Measurements from ENCODE around the gene ZNF471. TPM values are rescaled to one million over a fixed set of nuclear protein-coding genes. Genes with fewer than 3 reads are reported as not detected.

ZNF471 gene
- total RNA-seq, 1 donor from 2014 or later: 4.2 TPM

- peaks cover 9% of the 10 kb centered on the region for H3K4me1 ChIP-seq
- H3K9me3 ChIP-seq: peaks cover 54% of the 10 kb centered on the region
- no peak overlapping the region for H3K4me3 ChIP-seq
- intact Hi-C loops (cut with DNase I): no loop called here
- no peak for DNase-seq (ENCODE audit: extremely low spot score in 2 of 2)
- H3K27me3 ChIP-seq: no peaks in the 10 kb centered on the region
- TF ChIP-seq POLR2A (IDR thresholded peaks at IDR 0.05) (no peak), CTCF (IDR thresholded peaks at IDR 0.05) (no peak), POLR2AphosphoS5 (IDR thresholded peaks at IDR 0.05; ENCODE audit: insufficient read depth in 1 of 2, low read depth in 1 of 2) (no peak)
- H3K27ac ChIP-seq: no peak overlapping the region
- peaks cover 7 to 85% of the 10 kb centered on the region in 2 donors for H3K36me3 ChIP-seq
Observed at GRCh38 chr19:56572589-56572988, 64.9 kb downstream of the ZNF471 start.

GRCh38 chr19:56573914-56574313 lies 66.3 kb downstream of the ZNF471 start:
- peaks cover 67% of the 10 kb centered on the region for H3K9me3 ChIP-seq
- H3K27me3 ChIP-seq: no peaks in the 10 kb centered on the region
- intact Hi-C loops (cut with DNase I): no loop called here
- no peak overlapping the region for H3K27ac ChIP-seq
- DNase-seq (ENCODE audit: extremely low spot score in 2 of 2): no peak
- H3K4me3 ChIP-seq: no peak overlapping the region
- peaks cover 7 to 92% of the 10 kb centered on the region in 2 donors for H3K36me3 ChIP-seq
- TF ChIP-seq POLR2AphosphoS5 (IDR thresholded peaks at IDR 0.05; ENCODE audit: insufficient read depth in 1 of 2, low read depth in 1 of 2) (no peak), POLR2A (IDR thresholded peaks at IDR 0.05) (no peak), CTCF (IDR thresholded peaks at IDR 0.05) (no peak)
- H3K4me1 ChIP-seq: no peaks in the 10 kb centered on the region

GRCh38 chr19:56577719-56578602 lies 70.3 kb downstream of the ZNF471 start:
- TF ChIP-seq POLR2AphosphoS5 (IDR thresholded peaks at IDR 0.05; ENCODE audit: insufficient read depth in 1 of 2, low read depth in 1 of 2) (no peak), CTCF (IDR thresholded peaks at IDR 0.05) (no peak), POLR2A (IDR thresholded peaks at IDR 0.05) (no peak)
- H3K4me1 ChIP-seq: no peaks in the 10 kb centered on the region
- peaks cover 90% of the 10 kb centered on the region for H3K9me3 ChIP-seq
- H3K4me3 ChIP-seq: no peak overlapping the region
- no peak for DNase-seq (ENCODE audit: extremely low spot score in 2 of 2)
- intact Hi-C loops (cut with DNase I): no loop called here
- H3K27ac ChIP-seq: no peak overlapping the region
- no peaks in the 10 kb centered on the region for H3K27me3 ChIP-seq
- peaks cover 3 to 62% of the 10 kb centered on the region in 2 donors for H3K36me3 ChIP-seq

Other genes with a start within 250 kb of the ZNF471 start
- gene EDDM13, start 235.1 kb upstream of the ZNF471 start, total RNA-seq: 7.6 TPM
- gene ZSCAN5A, start 193.0 kb upstream of the ZNF471 start, total RNA-seq: 2.7 TPM
- gene ZNF582, start 114.3 kb upstream of the ZNF471 start, total RNA-seq: 6.9 TPM
- gene ZNF583, start 103.5 kb upstream of the ZNF471 start, total RNA-seq: 2.2 TPM
- gene ZNF667, start 30.5 kb upstream of the ZNF471 start, total RNA-seq: 2.5 TPM
- 7.1 TPM for gene ZFP28, start 31.1 kb downstream of the ZNF471 start, total RNA-seq
- gene ZNF470, start 59.6 kb downstream of the ZNF471 start, total RNA-seq: 3.2 TPM
- 11.8 TPM for gene ZNF71, start 87.4 kb downstream of the ZNF471 start, total RNA-seq
- gene SMIM17, start 135.3 kb downstream of the ZNF471 start, total RNA-seq: 0.98 TPM
- gene ZNF835, start 163.9 kb downstream of the ZNF471 start, total RNA-seq: 1.7 TPM

Data from vagina (tissue), 2 donors.